Glomerular visceral epithelial cell (primary cell): ENCODE measurements around the gene KCNH2.

Experiments
- DNase-seq: peaks from one replicate; pipeline ENCODE4 v3.0.0-alpha.2; 2016; ENCODE audit errors: extremely low spot score

KCNH2 gene

GRCh38 chr7:150949564-150949963 lies 28.6 kb downstream of the KCNH2 start:
- DNase-seq: no peak

DNA sequence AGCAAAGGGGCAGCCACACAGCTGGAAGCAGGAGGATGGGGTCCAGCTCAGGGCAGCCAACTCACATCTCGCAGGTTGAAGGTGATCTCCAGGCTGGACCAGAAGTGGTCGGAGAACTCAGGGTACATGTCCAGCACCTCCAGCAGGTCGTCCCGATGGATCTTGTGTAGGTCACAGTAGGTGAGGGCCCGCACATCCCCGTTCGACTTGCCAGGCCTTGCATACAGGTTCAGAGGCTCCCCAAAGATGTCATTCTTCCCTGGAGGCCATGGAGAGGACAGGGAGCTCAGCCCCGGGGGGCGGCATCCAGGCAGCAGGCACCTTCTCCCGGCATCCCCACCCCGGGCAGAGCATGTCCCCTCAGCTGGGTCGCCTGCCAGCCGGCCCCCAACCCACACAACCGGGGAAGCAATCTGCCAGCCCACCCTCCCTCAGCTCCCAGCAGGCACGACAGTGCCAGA lies 29.3 kb downstream of the KCNH2 start:
- DNase-seq: no peak

GRCh38 chr7:150947761-150948651 lies 30.1 kb downstream of the KCNH2 start:
- DNase-seq: no peak

DNA sequence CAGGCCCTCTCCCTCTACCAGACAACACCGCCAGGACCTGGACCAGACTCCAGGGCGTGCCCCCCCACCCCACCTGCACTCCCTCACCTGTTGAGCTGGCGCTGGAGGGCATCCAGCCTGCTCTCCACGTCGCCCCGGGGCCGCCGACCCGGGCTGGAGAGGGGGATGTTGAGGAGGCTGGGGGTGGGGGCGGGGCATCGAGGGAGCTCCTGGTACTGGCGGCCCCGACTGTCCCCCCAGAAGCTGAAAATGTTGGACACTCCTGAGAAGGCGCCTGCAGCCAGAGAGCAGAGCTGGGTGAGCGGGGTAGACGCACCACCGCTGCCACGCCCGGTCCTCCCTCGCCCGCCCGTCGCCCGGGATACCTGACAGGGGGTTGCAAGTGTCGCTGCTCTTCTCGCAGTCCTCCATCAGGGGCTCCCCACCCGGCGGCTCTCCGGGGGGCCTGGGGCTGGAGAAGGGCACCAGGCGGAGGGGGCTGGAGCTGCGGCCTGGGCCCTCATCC lies 30.8 kb downstream of the KCNH2 start:
- DNase-seq: no peak

DNA sequence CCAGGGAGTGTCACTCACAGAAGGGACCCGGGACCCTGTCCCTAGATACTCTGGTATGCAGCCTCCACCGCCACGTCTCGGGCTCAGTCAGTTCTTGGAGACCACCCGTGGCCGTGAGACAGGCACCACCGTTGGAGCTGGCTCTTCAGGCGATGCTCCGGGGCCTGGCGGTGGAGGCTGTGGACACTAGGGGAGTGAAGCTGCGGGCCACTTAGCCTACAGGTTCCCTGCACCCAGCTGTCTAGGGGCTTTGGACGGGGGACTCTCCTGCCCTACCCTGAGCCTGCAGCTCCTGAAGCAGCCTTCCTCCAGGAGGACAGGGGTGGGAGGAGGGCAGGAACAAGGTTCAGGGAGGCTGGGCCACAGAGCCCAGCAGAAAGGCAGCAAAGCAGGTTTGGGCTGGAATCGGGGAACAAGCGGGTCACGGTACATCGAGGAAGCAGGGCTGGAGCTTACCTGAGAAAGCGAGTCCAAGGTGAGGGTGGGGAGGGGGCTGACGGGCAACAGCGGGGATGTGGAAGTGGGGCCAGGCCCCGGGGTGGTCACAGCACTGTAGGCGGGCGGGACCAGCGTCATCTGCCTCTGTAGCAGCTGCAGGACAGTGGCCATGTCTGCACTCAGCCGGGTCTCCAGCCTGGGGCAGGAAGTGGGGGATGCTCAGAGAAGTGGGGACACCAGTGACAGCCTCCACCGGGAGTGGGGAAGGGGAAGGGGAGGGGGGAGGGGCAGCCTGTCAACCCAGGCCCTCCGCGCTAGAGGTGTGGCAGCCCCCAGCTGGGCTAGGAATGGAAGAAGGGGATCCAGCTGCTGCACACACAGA lies 31.5 kb downstream of the KCNH2 start:
- DNase-seq: no peak

DNA sequence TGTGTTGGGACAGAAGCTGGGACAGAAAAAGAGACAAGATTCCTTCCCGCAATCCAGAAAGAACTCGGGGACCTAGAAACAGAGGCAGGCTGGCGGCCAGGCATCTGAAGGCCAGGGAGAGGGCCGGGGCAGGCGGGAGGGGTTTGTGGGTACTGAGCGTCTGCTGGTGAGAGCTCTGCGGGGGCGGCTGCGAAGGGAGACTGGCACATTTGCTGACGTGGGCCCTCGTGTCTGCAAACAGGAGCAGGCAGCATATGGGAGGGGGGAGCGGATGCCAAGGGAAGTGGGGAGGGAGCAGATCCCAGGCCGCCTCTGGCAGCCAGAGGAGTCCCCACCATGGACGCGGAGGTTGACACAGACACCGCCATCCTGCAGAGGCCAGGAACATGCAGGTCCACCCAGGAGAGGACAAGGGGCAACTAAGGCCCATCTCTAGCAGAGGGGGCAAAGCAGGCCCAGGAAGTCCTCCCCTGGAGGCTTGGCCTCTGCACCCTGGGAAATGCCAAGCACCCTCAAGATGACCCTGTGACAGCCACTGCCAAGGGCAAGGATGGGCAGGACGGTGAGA lies 32.2 kb downstream of the KCNH2 start:
- DNase-seq: no peak

DNA sequence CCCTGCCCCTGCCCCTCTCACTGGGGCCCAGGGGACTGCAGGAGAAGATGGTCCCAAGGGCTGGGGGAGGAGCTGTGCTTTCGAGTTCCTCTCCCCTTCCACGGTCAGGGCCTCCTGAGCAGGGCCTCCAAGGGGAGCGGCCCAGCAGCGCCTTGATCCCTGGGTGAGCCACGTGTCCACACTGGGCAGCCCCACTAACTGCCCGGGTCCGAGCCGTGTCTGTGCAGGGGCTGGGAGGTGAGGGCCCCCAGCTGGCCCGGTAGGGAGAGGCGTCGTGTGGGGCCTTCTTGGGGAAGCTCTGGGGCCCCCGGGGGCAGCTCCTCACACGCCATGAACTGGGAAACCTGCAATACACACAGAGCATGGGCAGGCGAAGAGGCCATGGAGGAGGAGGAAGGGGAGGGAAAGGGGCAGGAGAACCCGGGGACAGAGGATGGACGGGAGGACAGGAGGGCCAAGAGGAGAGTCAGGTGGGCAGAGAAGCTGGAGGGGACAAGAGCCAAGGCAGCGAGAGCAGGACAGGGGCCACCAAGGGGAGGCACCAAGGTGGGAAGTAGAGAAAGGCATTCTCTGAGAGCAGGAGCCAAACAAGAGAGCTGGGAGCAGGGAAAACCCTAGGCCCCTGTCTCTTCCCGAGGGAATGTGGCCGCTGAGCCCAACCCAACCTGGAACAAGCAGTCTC lies 32.8 kb downstream of the KCNH2 start:
- DNase-seq: no peak

DNA sequence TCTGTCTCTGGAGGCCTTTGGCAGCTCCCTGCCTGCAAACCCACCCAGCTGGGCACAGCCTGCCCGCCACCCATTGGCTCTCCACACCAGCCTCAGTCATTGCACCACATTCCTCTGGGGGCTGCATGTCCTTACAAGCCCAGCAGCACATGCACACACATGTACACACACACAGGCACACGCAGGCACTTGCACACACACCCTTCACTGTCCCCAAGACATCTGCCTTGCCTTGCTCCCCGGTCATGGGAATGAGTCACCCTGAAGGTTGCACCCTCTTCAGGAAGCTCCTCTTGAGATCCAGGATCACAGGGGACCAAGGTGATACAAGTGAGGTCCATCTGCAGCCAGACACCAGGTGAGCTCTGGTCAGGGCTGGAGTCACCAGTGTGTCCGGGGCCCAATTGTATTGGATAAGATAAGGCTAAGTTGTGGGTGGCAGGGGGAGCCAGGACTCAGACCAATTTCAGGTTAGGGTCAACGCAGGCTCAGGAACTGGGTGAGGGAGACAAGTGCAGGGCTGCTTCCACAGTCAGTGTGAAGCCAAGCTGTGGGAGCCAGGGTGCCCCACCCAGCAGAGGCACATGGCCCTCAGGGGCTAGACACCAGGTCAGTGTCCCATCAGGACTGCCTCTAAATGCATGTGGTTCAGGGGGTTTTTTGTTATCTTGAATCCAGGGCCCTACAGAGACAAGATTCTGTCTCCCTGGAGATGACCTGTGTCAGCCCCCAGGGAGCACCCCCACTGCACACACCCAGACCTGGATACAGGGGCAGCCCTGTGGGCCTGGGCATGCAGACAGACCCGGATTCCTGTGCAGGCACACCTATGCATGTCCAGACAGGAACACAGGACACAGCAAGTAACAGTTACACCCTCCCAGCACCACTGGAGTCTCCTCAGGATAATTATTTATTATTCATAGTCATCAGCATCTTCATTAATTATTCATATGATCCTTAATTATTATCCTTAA lies 33.8 kb downstream of the KCNH2 start:
- DNase-seq: no peak

GRCh38 chr7:150943453-150943814 lies 34.7 kb downstream of the KCNH2 start:
- DNase-seq: no peak

- no peak for DNase-seq
Observed at GRCh38 chr7:150942591-150943452, 35.3 kb downstream of the KCNH2 start.

GRCh38 chr7:150942001-150942590 lies 36.0 kb downstream of the KCNH2 start:
- DNase-seq: no peak

DNA sequence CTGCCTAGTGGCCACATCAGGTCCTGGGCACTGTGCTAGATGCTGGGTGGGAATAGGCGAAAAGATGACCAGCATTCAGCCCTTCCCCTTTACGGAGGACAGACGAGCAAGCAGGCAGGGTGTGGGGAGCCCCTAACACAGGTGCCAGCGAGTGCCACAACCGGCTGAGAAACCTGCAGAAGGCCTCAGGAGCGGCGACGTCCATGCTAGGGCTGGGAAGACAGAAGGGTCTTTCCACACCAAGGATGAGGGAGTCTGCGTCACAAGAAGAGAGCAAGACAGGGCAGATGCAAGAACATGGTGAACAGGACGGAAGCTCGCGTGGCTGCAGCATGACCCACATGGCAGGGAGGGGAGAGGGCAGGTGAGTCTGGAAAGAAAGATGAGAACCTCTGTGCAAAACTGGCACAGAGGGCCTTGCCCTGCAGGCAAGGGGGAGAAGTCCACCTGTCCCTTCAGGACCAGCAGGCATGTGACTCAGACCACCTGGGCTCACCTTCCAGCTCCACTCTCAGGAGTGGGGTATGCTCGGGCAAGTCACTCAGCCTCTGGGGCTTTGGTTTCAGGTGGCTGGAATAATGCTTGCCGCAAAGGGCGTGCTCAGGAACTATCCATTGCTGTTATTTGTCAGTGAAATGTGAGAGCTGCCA lies 36.6 kb downstream of the KCNH2 start:
- DNase-seq: no peak

DNA sequence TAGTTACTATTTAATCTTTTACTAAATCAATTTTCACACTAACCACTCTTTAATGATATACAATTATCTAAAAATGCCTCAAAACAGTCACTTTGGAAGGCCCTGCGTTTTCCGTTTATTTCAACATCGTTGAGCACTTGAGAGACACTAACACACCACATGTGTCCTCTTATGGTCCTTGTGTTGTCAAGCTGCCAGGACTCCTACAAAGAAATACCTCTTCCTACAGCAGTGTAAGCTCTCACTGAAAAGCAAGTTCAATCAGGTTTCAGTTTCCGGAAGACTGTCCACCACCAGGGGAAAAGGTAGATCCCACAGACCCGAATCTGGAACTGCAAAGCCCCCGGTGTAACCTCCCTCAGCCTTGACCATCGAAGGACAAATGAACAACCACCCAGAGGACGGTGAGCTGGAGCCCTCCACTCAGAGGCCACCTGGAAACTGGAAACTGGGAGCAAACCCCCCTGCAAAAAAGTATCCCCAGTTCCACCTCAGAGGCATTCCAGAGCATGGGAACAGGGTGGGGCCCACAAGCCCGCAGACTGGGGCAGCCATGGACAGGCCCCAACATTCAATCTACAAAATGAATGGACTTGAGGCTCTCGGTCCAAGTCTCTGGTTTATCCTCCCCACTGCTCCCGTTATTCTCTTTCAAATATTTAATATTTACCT lies 37.6 kb downstream of the KCNH2 start:
- DNase-seq: no peak

- DNase-seq: no peak
Observed at GRCh38 chr7:150939466-150939865, 38.7 kb downstream of the KCNH2 start.

GRCh38 chr7:150939052-150939451 lies 39.1 kb downstream of the KCNH2 start:
- DNase-seq: no peak

DNA sequence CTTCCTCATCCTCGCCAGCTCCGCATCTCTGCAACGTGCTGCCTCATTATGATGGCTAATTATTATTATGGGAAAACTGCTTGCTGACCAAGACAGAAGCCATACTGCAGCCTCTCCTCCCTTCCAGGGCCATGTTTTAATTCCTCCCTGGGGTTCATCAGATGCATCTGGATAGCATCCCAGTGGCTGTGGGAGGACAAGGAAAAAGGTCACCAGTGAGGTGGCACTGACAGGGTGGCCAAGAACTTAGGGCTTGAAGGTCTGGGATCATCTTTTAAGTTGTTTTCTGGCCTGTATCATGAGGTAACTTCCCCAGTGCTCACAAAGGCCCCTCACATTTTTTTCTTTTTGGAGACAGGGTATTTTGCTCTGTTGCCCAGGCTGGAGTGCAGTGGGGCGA lies 39.6 kb downstream of the KCNH2 start:
- no peak for DNase-seq

- DNase-seq: no peak
Observed at GRCh38 chr7:150937848-150938561, 40.1 kb downstream of the KCNH2 start.
